Endothelial cell of umbilical vein (primary cell): Measurements from ENCODE around the gene ITPKB. TPM values are rescaled to one million over a fixed set of nuclear protein-coding genes. Genes with fewer than 3 reads are reported as not detected.

Experiments
- BruUV-seq: library from RNA; stranded (reverse); fragments of 400-500 nt; replicated peaks from 2 replicates; lab custom pipeline; 2021; lab: Mats Ljungman, UMichigan
- CTCF ChIA-PET: fragments of 300-600, 350-600 bp; sonication (Branson Sonifier 250); formaldehyde crosslinking; loops from one replicate; lab custom pipeline; 2021; ENCODE audit warnings: antibody characterized with exemption, inconsistent platforms; lab: Charles Lee
- POLR2A ChIA-PET: fragments of 300-600, 350-600 bp; sonication (Branson Sonifier 250); formaldehyde crosslinking; loops from one replicate; lab custom pipeline; 2021; ENCODE audit warnings: antibody characterized with exemption, inconsistent platforms; lab: Charles Lee
- DNase-seq: peaks from one replicate; pipeline ENCODE4 v3.0.0-alpha.2; 2011; ENCODE audit warnings: low read depth, low spot score
- FAIRE-seq: peaks from 2 replicates; lab custom pipeline; 2011; peaks lifted over from hg19 to GRCh38; lab: Jason Lieb, UNC
- H2AFZ ChIP-seq: 2 replicates; pipeline ENCODE4 v1.6.0; 2012; ENCODE audit warnings: low read depth, low read length, control low read depth, inconsistent platforms
- H3K27ac ChIP-seq: 2 replicates; pipeline ENCODE4 v1.5.1; 2011; ENCODE audit warnings: low read depth, mild to moderate bottlenecking, control low read depth, low read length, moderate library complexity; ENCODE audit not compliant: insufficient read depth
- H3K27me3 ChIP-seq, 2 experiments: 2 replicates each; pipeline versions ENCODE4 v1.6.0 to v1.6.1; 2011; ENCODE audit warnings: low read length in 2 of 2, mixed read lengths in 1 of 2; ENCODE audit not compliant: control insufficient read depth in 2 of 2, insufficient read depth in 2 of 2
- H3K36me3 ChIP-seq, 2 experiments: 2 replicates in 1 of 2; 3 replicates in 1 of 2; pipeline ENCODE4 v1.5.1; 2011; ENCODE audit warnings: low read length in 2 of 2, mild to moderate bottlenecking in 1 of 2, moderate library complexity in 1 of 2; ENCODE audit not compliant: control insufficient read depth in 2 of 2, insufficient read depth in 2 of 2; ENCODE audit errors: extremely low read depth in 1 of 2
- H3K4me1 ChIP-seq: 3 replicates; pipeline ENCODE4 v1.5.1; 2011; ENCODE audit warnings: mild to moderate bottlenecking, low read length; ENCODE audit not compliant: control insufficient read depth, insufficient read depth; ENCODE audit errors: extremely low read depth
- H3K4me2 ChIP-seq: 2 replicates; pipeline ENCODE4 v1.6.1; 2011; ENCODE audit warnings: low read length, control low read depth, mixed read lengths; ENCODE audit not compliant: insufficient read depth
- H3K4me3 ChIP-seq, 3 experiments: fragments of 200-600 bp in 1 of 3; sonication (generic), shearing (Covaris generic) in 1 of 3; replicated peaks in 1 of 3; 2 replicates each; pipeline ENCODE4 v1.5.1; 2011 to 2016; ENCODE audit warnings: control low read depth in 3 of 3, low read length in 3 of 3, mild to moderate bottlenecking in 2 of 3, inconsistent platforms in 1 of 3, low read depth in 1 of 3, moderate library complexity in 1 of 3; ENCODE audit not compliant: insufficient read depth in 1 of 3
- H3K79me2 ChIP-seq: 2 replicates; pipeline ENCODE4 v1.6.0; 2012; ENCODE audit warnings: low read length, inconsistent platforms; ENCODE audit not compliant: control insufficient read depth, insufficient read depth
- H3K9ac ChIP-seq: replicated peaks from 2 replicates; pipeline ENCODE3; 2011; ENCODE audit warnings: low read length, control low read depth; ENCODE audit not compliant: insufficient read depth; ENCODE audit errors: extremely low read depth
- H3K9me1 ChIP-seq: replicated peaks from 3 replicates; pipeline ENCODE4 v1.6.0; 2011; ENCODE audit warnings: mild to moderate bottlenecking, low read length; ENCODE audit not compliant: control insufficient read depth, insufficient read depth; ENCODE audit errors: extremely low read depth
- H3K9me3 ChIP-seq: replicated peaks from 2 replicates; pipeline ENCODE4 v1.5.1; 2012; ENCODE audit warnings: low read length, inconsistent platforms; ENCODE audit not compliant: control insufficient read depth, insufficient read depth
- H4K20me1 ChIP-seq: replicated peaks from 2 replicates; pipeline ENCODE3; 2011; ENCODE audit warnings: mild to moderate bottlenecking, low read length; ENCODE audit not compliant: control insufficient read depth, insufficient read depth; ENCODE audit errors: extremely low read depth
- CTCF ChIP-seq, 2 donors: IDR thresholded peaks; 1 replicate in 1 of 2; 2 replicates in 1 of 2; pipeline ENCODE4 v1.5.1; 2011; ENCODE audit warnings: low read length in 2 of 2, mild to moderate bottlenecking in 2 of 2, moderate library complexity in 2 of 2, control low read depth in 1 of 2, inconsistent platforms in 1 of 2, low read depth in 1 of 2; ENCODE audit not compliant: insufficient read depth in 1 of 2; ENCODE audit errors: extremely low read depth in 1 of 2
- EZH2 ChIP-seq: IDR thresholded peaks from 2 replicates; pipeline ENCODE4 v1.6.1; 2012; ENCODE audit warnings: borderline replicate concordance, low read depth, mild to moderate bottlenecking, moderate library complexity, low read length, inconsistent platforms; ENCODE audit not compliant: severe bottlenecking
- FOS ChIP-seq: IDR thresholded peaks from 2 replicates; pipeline ENCODE4 v1.6.1; 2011; ENCODE audit warnings: mild to moderate bottlenecking, low read length, moderate library complexity, borderline replicate concordance; ENCODE audit not compliant: insufficient read depth
- GATA2 ChIP-seq: IDR thresholded peaks from 2 replicates; pipeline ENCODE4 v1.7.0; 2011; ENCODE audit warnings: low read depth, mild to moderate bottlenecking, moderate library complexity, mixed read lengths, low read length; ENCODE audit not compliant: insufficient read length, insufficient read depth
- JUN ChIP-seq: IDR thresholded peaks from 2 replicates; pipeline ENCODE4 v1.6.1; 2011; ENCODE audit warnings: borderline replicate concordance, low read depth; ENCODE audit not compliant: insufficient read length, insufficient read depth
- MAX ChIP-seq: IDR thresholded peaks from 2 replicates; pipeline ENCODE4 v1.6.1; 2011; ENCODE audit not compliant: insufficient read depth, insufficient read length
- MYC ChIP-seq: IDR thresholded peaks from one replicate; pipeline ENCODE4 v1.6.1; 2011; ENCODE audit warnings: mild to moderate bottlenecking, low read depth, low read length
- POLR2A ChIP-seq: IDR thresholded peaks from 2 replicates; pipeline ENCODE4 v1.6.1; 2012; ENCODE audit warnings: low read depth, mild to moderate bottlenecking, control low read depth, low read length
- POLR2AphosphoS5 ChIP-seq: IDR thresholded peaks from 2 replicates; pipeline ENCODE4 v1.6.1; 2012; ENCODE audit warnings: low read depth, mild to moderate bottlenecking, control low read depth, low read length, moderate library complexity; ENCODE audit not compliant: insufficient read depth
- dilution Hi-C: fragments of 300-500 bp; cut with MboI; formaldehyde crosslinking; loops from one replicate; pipeline ENCODE4 v1.15.0; 2019; ENCODE audit warnings: low sequenced_read_pairs; ENCODE audit not compliant: extremely low pct_ligation_motif_present
- intact Hi-C: fragments of 100-400 bp; cut with micrococcal nuclease; formaldehyde crosslinking; loops from one replicate; pipeline ENCODE4 v1.10.0; 2022
- polyA plus RNA-seq, 4 experiments: library from polyadenylated mRNA; depleted of rRNA in 3 of 4; stranded (reverse) in 3 of 4; unstranded in 1 of 4; fragments of >200 nt; gene quantifications; 2 replicates each; pipeline versions ENCODE4 v1.2.1 to v1.2.3, GENCODE V29; 2011 to 2012; ENCODE audit warnings: missing spikeins in 1 of 4
- total RNA-seq: library from RNA; stranded (reverse); gene quantifications from 2 replicates; pipeline ENCODE4 v1.2.3, GENCODE V29; 2021

ITPKB gene
- total and polyA plus RNA-seq, 2 donors (not counting 3 experiments of a cell fraction or from before 2014, with no cell fraction given) = 7.7 to 34.8 TPM

GRCh38 chr1:226664413-226665101 lies 74.5 kb downstream of the ITPKB start:
- intact Hi-C loops = loop anchor here (1.0 to 5.0 kb wide), 6 partner anchors 14 to 157 kb away; partner anchors contain the start of gene ITPKB
- H3K9me3 ChIP-seq = no peaks in the 10 kb centered on the region
- TSS peak; percentile 47 for BruUV-seq
- H3K27me3 ChIP-seq = no peaks in the 10 kb centered on the region
- POLR2A ChIA-PET = no interaction called here
- peak; percentile 82 for DNase-seq
- FAIRE-seq = peak; percentile 82
- no peak overlapping the region for H2AFZ ChIP-seq
- H3K9me1 ChIP-seq = no peaks in the 10 kb centered on the region
- H3K4me3 ChIP-seq = no peak overlapping the region
- H3K36me3 ChIP-seq = no peaks in the 10 kb centered on the region
- peak overlapping the region; percentile 53 for H3K9ac ChIP-seq
- H3K27ac ChIP-seq = peak overlapping the region; percentile 86
- CTCF ChIA-PET = interaction anchor here (0.9 to 1.5 kb wide), 8 partner anchors 9 to 783 kb away, joined by 3 to 8 read pairs (median 4); no protein-coding TSS in a partner anchor
- H3K4me2 ChIP-seq = peak overlapping the region; percentile 23
- no peaks in the 10 kb centered on the region for H3K79me2 ChIP-seq
- H3K4me1 ChIP-seq = peaks cover 51% of the 10 kb centered on the region
- dilution Hi-C loops = no loop called here
- TF ChIP-seq MAX = no peak
- no peak for TF ChIP-seq EZH2
- no peak for TF ChIP-seq MYC
- TF ChIP-seq GATA2 = no peak
- TF ChIP-seq POLR2AphosphoS5 = no peak
- no peak for TF ChIP-seq POLR2A
- TF ChIP-seq JUN = peak; percentile 75
- peak; percentile 29 for TF ChIP-seq FOS
- TF ChIP-seq CTCF (IDR thresholded peaks at IDR 0.05; ENCODE audit: extremely low read depth in 1 of 2, insufficient read depth in 1 of 2, low read depth in 1 of 2, low read length in 2 of 2) = no peak
- H4K20me1 ChIP-seq = no peaks in the 10 kb centered on the region
